ENCODE data around the gene PSMD3.

Gene PSMD3

DNA sequence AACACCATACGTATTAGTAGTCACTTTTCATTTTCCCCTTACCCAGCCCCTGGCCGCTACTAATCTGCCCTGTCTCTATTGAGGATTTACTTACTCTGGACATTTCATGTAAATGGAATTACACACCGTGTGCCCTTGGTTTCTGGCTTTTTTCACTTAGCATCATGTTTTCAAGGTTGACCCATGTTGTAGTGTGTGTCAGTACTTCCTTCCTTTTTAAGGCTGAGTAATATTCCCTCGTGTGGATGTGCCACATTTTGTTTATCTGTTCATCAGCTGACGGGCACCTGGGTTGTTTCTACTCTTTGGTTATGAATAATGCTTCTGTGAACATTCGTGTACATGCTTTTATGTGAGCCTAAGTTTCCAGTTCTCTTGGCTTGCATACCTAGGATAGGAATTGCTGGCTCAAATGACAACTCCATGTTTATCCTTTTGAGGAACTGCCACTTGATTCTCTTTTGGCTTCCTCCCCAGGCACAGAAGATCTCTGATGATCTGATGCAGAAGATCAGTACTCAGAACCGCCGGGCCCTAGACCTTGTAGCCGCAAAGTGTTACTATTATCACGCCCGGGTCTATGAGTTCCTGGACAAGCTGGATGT is 7.7 kb downstream of the PSMD3 start:
- H3K27ac ChIP-seq: no peak overlapping the region
- DNase-seq: no peak
- H3K4me3 ChIP-seq (ENCODE audit: low read depth, low read length): no peak overlapping the region
- peaks cover 96% of the 10 kb centered on the region for H3K36me3 ChIP-seq
- no peaks in the 10 kb centered on the region for H3K27me3 ChIP-seq (ENCODE audit: insufficient read depth, low read depth, severe bottlenecking)
- no peaks in the 10 kb centered on the region for H3K9me3 ChIP-seq (ENCODE audit: severe bottlenecking)
- TF ChIP-seq CTCF (IDR thresholded peaks at IDR 0.05; ENCODE audit: low read depth, low read length): no peak

GRCh38 chr17:39994448-39994847 is 13.8 kb downstream of the PSMD3 start:
- H3K27me3 ChIP-seq (ENCODE audit: insufficient read depth, low read depth, severe bottlenecking): no peaks in the 10 kb centered on the region
- no peak overlapping the region for H3K4me3 ChIP-seq (ENCODE audit: low read depth, low read length)
- H3K9me3 ChIP-seq (ENCODE audit: severe bottlenecking): no peaks in the 10 kb centered on the region
- TF ChIP-seq CTCF (IDR thresholded peaks at IDR 0.05; ENCODE audit: low read depth, low read length): no peak
- no peak overlapping the region for H3K27ac ChIP-seq
- peaks cover 92% of the 10 kb centered on the region for H3K36me3 ChIP-seq
- no peak for DNase-seq

DNA sequence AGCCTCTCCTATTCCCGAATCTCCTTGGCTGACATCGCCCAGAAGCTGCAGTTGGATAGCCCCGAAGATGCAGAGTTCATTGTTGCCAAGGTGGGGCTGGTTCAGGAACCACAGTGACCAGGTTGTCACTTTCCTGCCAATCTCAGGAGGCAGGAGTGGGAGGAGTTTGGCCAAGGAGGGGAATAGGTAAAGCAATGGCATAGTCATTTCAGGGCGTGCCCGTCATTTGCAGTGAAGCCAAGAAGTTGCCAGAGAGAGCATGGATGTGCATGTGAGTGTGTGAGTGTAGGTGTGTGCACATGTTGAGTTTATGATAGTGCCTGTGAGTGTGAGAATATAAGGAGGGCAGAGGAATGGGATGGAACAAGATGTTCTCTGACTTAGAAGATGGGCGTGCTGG is 14.8 kb downstream of the PSMD3 start:
- Histone ChIP-seq H3K27me3 (ENCODE audit: insufficient read depth, low read depth, severe bottlenecking) (no peaks in the 10 kb centered on the region), H3K9me3 (ENCODE audit: severe bottlenecking) (no peaks in the 10 kb centered on the region), H3K36me3 (peaks cover 82% of the 10 kb centered on the region), H3K27ac (no peak overlapping the region), H3K4me3 (ENCODE audit: low read depth, low read length) (no peak overlapping the region)
- no peak for DNase-seq
- TF ChIP-seq CTCF (IDR thresholded peaks at IDR 0.05; ENCODE audit: low read depth, low read length): no peak

DNA sequence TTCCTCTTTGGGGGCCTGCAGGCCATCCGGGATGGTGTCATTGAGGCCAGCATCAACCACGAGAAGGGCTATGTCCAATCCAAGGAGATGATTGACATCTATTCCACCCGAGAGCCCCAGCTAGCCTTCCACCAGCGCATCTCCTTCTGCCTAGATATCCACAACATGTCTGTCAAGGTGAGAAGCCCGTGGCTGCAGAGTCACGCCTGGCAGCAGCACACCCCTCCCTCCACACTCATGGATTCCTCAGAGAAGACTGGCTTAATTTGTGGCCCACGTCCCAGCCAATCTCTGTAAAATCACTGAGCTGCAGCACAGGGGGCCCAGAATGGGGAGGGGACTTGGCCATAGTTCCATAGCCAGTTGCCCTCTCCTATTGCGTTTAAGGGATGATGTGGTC is 15.6 kb downstream of the PSMD3 start:
- H3K27me3 ChIP-seq (ENCODE audit: insufficient read depth, low read depth, severe bottlenecking): no peaks in the 10 kb centered on the region
- H3K27ac ChIP-seq: peak overlapping the region; percentile 2; the same call in 1 of the 2 replicates
- peaks cover 75% of the 10 kb centered on the region for H3K36me3 ChIP-seq
- DNase-seq: no peak
- no peak overlapping the region for H3K4me3 ChIP-seq (ENCODE audit: low read depth, low read length)
- H3K9me3 ChIP-seq (ENCODE audit: severe bottlenecking): no peaks in the 10 kb centered on the region
- TF ChIP-seq CTCF (IDR thresholded peaks at IDR 0.05; ENCODE audit: low read depth, low read length): no peak

GRCh38 chr17:39996800-39997199 is 16.2 kb downstream of the PSMD3 start:
- H3K9me3 ChIP-seq (ENCODE audit: severe bottlenecking): no peaks in the 10 kb centered on the region
- H3K36me3 ChIP-seq: peaks cover 69% of the 10 kb centered on the region
- peak overlapping the region; percentile 24; the same call in 1 of the 2 replicates for H3K27ac ChIP-seq
- no peak overlapping the region for H3K4me3 ChIP-seq (ENCODE audit: low read depth, low read length)
- H3K27me3 ChIP-seq (ENCODE audit: insufficient read depth, low read depth, severe bottlenecking): no peaks in the 10 kb centered on the region
- peak; percentile 60 for DNase-seq
- no peak for TF ChIP-seq CTCF (IDR thresholded peaks at IDR 0.05; ENCODE audit: low read depth, low read length)

DNA sequence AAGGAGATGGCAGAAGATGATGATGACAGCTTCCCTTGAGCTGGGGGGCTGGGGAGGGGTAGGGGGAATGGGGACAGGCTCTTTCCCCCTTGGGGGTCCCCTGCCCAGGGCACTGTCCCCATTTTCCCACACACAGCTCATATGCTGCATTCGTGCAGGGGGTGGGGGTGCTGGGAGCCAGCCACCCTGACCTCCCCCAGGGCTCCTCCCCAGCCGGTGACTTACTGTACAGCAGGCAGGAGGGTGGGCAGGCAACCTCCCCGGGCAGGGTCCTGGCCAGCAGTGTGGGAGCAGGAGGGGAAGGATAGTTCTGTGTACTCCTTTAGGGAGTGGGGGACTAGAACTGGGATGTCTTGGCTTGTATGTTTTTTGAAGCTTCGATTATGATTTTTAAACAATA is 16.9 kb downstream of the PSMD3 start:
- peaks cover 63% of the 10 kb centered on the region for H3K36me3 ChIP-seq
- H3K9me3 ChIP-seq (ENCODE audit: severe bottlenecking): no peaks in the 10 kb centered on the region
- H3K27ac ChIP-seq: no peak overlapping the region
- no peak for DNase-seq
- H3K4me3 ChIP-seq (ENCODE audit: low read depth, low read length): no peak overlapping the region
- TF ChIP-seq CTCF (IDR thresholded peaks at IDR 0.05; ENCODE audit: low read depth, low read length): no peak
- no peaks in the 10 kb centered on the region for H3K27me3 ChIP-seq (ENCODE audit: insufficient read depth, low read depth, severe bottlenecking)
